GM20000 (cell line): ENCODE measurements around the gene KIAA1958.

Experiments used
- DNase-seq: peaks from one replicate; pipeline ENCODE4 v3.0.0; 2012; ENCODE audit warnings: low spot score
- TF ChIP-seq, protein P1 (sequence below): IDR thresholded peaks from 2 replicates; pipeline ENCODE4 v1.5.1; 2012; ENCODE audit warnings: mild to moderate bottlenecking, control low read depth; ENCODE audit errors: extremely low read depth, missing control alignments

Gene KIAA1958

DNA sequence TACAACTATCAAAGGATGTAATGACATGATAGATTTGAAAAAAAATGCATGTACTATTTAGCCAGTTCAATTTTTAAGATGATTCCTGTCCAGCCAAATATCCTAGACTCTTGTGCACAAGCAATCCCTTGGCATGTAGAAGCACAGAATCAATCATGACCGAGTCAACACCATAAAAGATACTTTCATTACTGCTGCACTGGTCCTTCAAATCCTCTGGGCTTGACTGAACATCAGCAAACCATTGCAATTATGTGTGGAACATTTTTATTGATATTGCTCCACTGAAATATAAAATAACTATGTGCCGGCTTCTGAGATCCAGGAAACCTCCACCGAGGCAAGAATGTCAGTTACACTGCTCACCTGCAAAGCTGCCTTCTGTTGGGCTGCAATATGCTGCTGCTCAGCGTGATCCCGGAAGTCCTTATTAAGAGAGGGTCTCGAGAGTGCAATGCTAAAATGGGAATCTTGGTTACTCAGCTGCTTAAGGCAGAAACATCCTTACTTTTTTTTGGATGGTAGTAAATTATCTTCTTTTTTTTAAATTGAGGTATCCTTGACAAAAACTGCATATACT lies 202.6 kb downstream of the KIAA1958 start:
- no peak for DNase-seq
- TF ChIP-seq, protein P1, sequence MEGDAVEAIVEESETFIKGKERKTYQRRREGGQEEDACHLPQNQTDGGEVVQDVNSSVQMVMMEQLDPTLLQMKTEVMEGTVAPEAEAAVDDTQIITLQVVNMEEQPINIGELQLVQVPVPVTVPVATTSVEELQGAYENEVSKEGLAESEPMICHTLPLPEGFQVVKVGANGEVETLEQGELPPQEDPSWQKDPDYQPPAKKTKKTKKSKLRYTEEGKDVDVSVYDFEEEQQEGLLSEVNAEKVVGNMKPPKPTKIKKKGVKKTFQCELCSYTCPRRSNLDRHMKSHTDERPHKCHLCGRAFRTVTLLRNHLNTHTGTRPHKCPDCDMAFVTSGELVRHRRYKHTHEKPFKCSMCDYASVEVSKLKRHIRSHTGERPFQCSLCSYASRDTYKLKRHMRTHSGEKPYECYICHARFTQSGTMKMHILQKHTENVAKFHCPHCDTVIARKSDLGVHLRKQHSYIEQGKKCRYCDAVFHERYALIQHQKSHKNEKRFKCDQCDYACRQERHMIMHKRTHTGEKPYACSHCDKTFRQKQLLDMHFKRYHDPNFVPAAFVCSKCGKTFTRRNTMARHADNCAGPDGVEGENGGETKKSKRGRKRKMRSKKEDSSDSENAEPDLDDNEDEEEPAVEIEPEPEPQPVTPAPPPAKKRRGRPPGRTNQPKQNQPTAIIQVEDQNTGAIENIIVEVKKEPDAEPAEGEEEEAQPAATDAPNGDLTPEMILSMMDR, result no peak

DNA sequence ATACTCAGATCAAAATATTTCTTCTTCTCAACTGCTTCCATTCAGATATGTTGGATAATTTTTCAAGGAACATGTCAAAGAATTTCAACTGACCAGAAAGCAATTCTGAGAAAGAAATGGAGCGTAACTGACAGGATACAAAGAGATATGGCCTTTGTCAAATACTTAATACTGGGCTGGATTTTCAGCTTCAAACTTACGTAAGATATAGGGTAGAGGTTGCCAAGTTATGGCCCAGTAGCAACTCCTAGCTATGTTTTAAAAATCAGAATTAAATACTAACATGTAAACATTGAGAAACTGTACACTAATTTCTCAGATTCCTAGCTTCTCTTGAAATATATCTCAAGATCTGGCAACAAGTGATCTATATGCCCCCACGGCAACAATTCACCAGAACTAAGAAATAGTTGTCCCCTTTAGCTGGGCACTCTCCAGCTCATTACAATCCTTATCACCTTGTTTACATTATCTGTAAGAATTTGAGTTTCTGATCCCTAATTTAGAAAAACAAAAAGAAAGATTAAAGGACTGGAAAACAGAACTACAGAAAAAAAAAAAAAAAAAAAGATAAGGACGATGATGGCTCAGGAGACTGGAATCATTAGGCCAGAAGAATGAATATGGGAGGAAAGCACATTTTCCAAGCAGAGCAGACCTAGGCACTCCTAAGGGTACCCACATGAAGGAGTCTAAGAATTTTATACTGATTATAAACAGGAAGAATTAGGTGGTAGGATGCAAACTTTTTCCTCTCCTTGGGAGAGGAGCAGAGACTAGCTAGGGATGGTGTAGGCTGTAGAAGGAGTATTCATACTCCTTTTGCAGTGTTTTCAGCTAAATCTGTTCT lies 208.3 kb downstream of the KIAA1958 start:
- DNase-seq, result no peak
- TF ChIP-seq, protein P1, result no peak

DNA sequence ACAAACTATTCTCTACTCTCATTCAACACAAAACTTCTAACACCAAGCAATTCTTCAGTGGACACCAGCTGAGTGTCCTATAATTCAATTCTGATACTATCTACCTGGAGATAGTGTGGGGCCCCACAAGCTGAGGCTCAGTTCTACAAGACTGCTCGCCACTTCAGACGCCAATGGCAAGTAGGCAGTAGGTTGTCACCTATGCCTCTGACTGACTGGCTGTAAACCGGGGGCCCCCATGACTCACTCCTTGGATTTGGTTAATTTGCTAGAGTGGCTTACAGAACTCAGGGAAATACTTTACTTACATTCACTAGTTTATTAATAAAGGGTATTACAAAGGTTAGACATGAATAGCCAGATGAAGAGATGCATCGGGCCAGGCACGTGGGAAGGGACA lies 209.8 kb downstream of the KIAA1958 start:
- TF ChIP-seq, protein P1, result no peak
- DNase-seq, result no peak

DNA sequence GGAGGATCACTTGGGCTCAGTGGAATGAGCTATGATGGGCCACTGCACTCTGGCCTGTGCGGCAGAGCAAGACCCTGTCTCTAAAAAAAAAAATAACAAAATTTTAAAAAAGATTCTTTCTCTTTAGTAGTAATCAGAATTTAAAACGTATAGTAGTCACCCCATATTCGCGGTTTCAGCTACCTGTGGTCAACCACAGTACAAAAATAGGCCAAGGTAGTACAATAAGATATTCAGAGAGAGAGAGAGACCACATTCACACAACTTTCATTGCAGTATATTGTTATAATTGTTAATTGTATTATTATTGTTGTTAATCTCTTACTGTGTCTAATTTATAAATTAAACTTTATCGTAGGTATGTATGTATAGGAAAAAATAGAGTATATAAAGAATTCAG lies 212.6 kb downstream of the KIAA1958 start:
- DNase-seq, result no peak
- TF ChIP-seq, protein P1, result no peak

DNA sequence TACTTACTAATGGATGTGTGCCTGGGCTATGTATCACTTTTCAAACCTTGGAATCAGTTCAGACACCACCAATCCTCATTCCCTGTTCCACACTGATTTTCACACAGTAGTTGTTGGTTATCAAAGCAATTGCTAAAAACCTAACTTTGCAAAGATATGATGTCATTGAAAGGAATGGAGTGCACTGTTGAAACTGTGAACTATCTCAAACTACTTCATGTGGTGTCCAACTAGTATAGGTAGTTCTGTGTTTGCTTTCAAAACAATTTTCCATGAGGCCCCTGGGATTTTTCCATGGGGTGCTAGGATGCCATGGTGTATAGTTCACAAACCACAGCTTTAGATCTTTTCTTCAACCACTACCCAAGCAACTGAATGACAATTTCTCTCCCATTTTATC lies 213.5 kb downstream of the KIAA1958 start:
- DNase-seq, result no peak
- TF ChIP-seq, protein P1, result no peak

DNA sequence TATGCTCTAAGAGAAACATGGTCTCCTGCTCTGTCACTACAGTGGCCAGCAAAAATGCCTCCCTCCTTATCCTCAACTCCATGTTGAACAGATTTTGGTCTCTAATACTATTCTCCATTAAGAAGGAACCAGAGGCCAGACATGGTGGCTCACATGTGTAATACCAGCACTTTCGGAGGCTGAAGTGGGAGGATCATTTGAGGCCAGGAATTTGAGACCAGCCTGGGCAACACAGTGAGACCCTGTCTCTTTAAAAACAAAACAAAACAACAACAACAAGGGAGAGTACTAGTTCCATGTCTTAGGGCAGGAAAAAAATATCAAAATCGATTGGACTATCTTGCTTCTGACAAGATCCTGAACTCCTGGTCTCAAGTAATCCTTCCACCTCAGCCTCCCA lies 216.7 kb downstream of the KIAA1958 start:
- TF ChIP-seq, protein P1, result no peak
- DNase-seq, result no peak

DNA sequence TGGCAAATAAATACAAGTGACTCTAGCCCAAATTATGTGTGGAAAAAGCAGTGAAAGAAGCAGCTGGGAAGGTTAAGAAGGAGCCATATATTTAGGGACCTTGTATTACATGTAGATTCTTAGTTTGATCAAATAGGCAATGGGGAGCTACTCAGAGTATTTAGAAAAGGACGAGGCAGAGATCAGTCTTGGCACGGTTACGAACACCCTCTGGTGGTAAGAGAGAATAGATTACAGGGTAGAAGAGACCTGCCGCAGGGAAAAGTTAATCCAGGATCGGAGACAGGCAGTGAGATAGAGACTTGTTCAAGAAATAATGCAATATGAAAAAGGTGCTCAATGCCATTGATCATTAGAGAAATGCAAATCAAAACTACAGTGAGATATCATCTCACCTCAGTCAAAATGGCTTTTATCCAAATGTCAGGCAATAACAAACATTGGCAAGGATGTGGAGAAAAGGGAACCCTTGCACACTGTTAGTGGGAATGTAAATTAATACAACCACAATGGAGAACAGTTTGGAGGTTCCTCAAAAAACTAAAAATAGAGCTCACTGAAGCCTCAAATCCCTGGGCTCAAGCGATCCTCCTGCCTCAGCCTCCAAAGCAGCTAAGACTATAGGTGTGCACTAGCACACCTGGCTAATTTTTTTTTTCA lies 219.3 kb downstream of the KIAA1958 start:
- TF ChIP-seq, protein P1, result no peak
- DNase-seq, result no peak
